Nephron (organoid): ENCODE measurements around the gene ALG9.

Experiments
- H3K27ac Mint-ChIP-seq, 3 experiments: 2 replicates each; pipeline ENCODE4 v1.8.0; 2020; ENCODE audit warnings: mixed read lengths in 3 of 3, mild to moderate bottlenecking in 2 of 3, moderate library complexity in 1 of 3
- H3K27me3 Mint-ChIP-seq: 2 replicates; pipeline ENCODE4 v1.8.0; 2021; ENCODE audit warnings: low read depth, mild to moderate bottlenecking, moderate library complexity, mixed read lengths
- H3K36me3 Mint-ChIP-seq: 2 replicates; pipeline ENCODE4 v1.8.0; 2020; ENCODE audit warnings: low read depth, mixed read lengths
- H3K4me1 Mint-ChIP-seq: 2 replicates; pipeline ENCODE4 v1.8.0; 2020; ENCODE audit warnings: mixed read lengths
- H3K4me3 Mint-ChIP-seq, 3 experiments: 2 replicates each; pipeline ENCODE4 v1.8.0; 2020; ENCODE audit warnings: mild to moderate bottlenecking in 3 of 3, mixed read lengths in 3 of 3, moderate library complexity in 2 of 3
- H3K9me3 Mint-ChIP-seq: 2 replicates; pipeline ENCODE4 v1.8.0; 2020; ENCODE audit warnings: mixed read lengths
- TF ChIP-seq, protein P1 (sequence below), 3 experiments: fragments of 200-600 bp; sonication (generic); IDR thresholded peaks; one replicate each; pipeline ENCODE4 v1.5.0; 2021; ENCODE audit warnings: antibody characterized with exemption in 3 of 3; ENCODE audit not compliant: unreplicated experiment in 3 of 3

Gene ALG9

DNA sequence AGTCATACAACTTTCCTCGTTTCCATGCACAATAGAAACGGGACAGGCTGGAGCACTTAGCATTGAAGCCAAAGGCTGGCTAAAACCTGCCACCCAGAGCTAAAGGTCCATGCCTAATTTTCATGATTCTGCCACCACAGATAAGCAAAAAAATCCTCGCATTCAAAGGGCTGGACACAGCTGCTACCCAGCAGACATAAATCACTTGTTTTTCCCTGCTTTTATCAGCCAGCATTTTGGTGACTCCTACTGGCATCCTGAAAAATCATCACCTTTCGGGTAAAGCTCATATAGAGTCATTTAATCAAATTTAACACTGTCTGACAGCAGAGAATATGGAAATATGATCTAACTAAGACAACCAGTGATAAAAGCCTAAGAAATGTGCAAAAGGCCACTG lies 37.9 kb downstream of the ALG9 start:
- Mint-ChIP-seq H3K4me3 (no peak overlapping the region), H3K27ac (no peak overlapping the region), H3K9me3 (no peaks in the 10 kb centered on the region), H3K36me3 (peaks cover 41% of the 10 kb centered on the region), H3K27me3 (no peaks in the 10 kb centered on the region), H3K4me1 (no peaks in the 10 kb centered on the region)
- TF ChIP-seq, protein P1, sequence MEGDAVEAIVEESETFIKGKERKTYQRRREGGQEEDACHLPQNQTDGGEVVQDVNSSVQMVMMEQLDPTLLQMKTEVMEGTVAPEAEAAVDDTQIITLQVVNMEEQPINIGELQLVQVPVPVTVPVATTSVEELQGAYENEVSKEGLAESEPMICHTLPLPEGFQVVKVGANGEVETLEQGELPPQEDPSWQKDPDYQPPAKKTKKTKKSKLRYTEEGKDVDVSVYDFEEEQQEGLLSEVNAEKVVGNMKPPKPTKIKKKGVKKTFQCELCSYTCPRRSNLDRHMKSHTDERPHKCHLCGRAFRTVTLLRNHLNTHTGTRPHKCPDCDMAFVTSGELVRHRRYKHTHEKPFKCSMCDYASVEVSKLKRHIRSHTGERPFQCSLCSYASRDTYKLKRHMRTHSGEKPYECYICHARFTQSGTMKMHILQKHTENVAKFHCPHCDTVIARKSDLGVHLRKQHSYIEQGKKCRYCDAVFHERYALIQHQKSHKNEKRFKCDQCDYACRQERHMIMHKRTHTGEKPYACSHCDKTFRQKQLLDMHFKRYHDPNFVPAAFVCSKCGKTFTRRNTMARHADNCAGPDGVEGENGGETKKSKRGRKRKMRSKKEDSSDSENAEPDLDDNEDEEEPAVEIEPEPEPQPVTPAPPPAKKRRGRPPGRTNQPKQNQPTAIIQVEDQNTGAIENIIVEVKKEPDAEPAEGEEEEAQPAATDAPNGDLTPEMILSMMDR (IDR thresholded peaks at IDR 0.05; ENCODE audit: unreplicated experiment in 3 of 3): no peak

DNA sequence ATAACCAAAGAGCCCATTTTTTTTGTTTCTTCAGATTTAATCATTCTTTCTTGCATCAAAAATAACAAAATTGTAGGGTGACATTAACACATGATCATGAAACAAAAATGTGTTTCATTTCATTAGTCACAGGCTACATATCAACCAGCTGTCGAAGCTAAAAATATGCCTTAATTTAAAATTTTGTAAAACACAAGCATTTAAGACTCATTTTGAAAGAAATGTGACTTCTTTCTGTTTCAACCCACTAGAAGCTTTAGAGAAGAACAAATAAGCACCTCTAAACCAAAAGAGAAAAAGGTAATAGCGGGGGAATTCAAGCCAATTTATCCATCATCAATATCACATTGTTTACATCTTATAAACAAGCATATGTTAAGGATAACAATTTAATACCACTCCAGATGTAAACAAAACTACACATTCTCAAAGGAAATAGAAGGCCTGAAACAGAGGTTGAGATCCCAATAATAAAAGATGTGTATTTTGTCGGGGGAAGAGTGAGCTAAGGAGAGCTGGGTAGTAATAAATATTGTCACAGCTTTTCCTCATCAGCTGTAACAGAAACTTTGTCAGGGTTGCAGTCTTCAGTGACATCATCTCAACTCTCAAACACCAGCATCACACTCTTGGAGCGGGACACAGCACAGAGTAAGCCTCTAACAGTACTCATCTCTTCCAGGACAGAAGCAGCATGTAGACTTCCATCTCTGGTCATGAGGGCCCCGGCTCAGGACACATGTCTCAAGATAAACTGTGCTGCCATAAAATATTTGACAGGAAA lies 42.0 kb downstream of the ALG9 start:
- TF ChIP-seq, protein P1 (IDR thresholded peaks at IDR 0.05; ENCODE audit: unreplicated experiment in 3 of 3): no peak
- no peak overlapping the region for H3K4me3 Mint-ChIP-seq
- H3K9me3 Mint-ChIP-seq: no peaks in the 10 kb centered on the region

DNA sequence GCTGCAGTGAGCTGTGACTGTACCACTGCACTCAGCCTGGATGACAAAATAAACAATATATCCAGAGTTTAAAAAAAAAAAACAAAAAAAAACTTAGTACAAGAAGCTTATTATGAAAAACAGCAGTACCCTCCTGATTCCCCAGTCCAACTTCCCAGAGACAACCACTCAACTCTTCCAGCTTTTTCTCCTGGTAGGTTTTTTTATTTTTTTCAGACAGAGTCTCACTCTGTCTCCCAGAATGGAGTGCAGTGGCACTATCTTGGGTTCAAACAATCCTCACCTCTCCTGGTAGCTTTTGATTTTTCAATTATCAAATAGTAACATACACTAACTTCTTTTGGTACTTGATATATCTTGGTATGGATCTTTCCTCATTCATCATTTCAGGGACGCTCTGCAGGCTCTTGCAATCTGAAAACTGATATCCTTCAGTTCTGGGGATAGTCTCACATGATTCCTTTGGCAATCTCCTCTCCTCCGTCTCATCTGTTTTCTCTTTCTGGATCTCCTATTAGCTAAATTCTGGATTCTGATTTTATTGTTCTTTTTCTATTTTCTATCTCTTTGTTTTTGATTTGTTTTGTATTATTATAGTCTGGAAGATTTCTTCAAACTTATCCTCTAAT lies 44.9 kb downstream of the ALG9 start:
- Mint-ChIP-seq H3K36me3 (peaks cover 33% of the 10 kb centered on the region), H3K27me3 (no peaks in the 10 kb centered on the region), H3K27ac (no peak overlapping the region), H3K4me3 (no peak overlapping the region), H3K4me1 (peaks cover 8% of the 10 kb centered on the region), H3K9me3 (no peaks in the 10 kb centered on the region)
- TF ChIP-seq, protein P1 (IDR thresholded peaks at IDR 0.05; ENCODE audit: unreplicated experiment in 3 of 3): no peak

More for the DNA sequence above, 42.0 kb downstream of the ALG9 start:
- H3K36me3 Mint-ChIP-seq: peaks cover 37% of the 10 kb centered on the region
- H3K27me3 Mint-ChIP-seq: no peaks in the 10 kb centered on the region
- no peak overlapping the region for H3K27ac Mint-ChIP-seq
- H3K4me1 Mint-ChIP-seq: peaks cover 8% of the 10 kb centered on the region

DNA sequence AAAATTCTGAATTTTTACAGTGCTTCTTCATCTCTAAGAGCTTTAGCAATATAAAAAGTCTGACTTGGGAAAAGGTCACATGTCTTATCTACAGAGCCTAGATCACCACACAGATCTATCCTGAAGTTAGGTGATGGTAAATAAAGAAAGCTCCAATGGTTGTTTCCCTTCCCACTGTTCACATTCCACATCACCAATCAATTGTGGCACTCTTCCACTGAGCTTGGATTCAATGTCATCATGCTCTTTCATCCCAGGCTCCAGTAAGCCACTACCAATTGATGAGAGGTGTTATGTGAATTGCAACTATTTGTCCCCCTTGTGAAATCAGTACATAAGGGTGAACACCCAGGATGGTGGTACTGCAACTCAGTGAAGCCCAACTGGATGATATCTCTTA lies 47.8 kb downstream of the ALG9 start:
- Mint-ChIP-seq H3K27ac (no peak overlapping the region), H3K4me3 (no peak overlapping the region), H3K9me3 (no peaks in the 10 kb centered on the region), H3K27me3 (no peaks in the 10 kb centered on the region), H3K36me3 (peaks cover 29% of the 10 kb centered on the region), H3K4me1 (peaks cover 26% of the 10 kb centered on the region)
- TF ChIP-seq, protein P1 (IDR thresholded peaks at IDR 0.05; ENCODE audit: unreplicated experiment in 3 of 3): no peak

DNA sequence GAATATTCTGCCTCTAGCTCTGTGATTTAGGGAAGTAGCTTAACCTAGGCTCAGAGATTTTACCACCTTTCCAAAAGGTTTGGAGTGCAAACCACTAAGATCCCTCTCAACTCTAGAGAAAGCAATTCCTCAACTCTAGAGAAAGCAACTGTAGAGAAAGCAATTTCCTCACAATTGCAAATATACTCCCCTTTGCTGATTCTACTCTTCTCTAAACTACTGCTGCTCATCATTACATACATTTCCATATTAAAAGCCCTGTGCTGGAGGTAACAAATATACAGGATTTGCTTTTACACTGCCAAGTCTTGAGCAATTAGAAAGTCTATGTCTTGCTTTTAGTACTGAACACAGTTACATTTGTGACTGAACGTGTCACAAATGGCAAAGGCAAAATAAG lies 48.2 kb downstream of the ALG9 start:
- Mint-ChIP-seq H3K4me1 (peaks cover 28% of the 10 kb centered on the region), H3K4me3 (no peak overlapping the region), H3K36me3 (peaks cover 28% of the 10 kb centered on the region), H3K9me3 (no peaks in the 10 kb centered on the region), H3K27me3 (no peaks in the 10 kb centered on the region), H3K27ac (no peak overlapping the region)
- TF ChIP-seq, protein P1 (IDR thresholded peaks at IDR 0.05; ENCODE audit: unreplicated experiment in 3 of 3): no peak
